ENCODE data around the gene RNF146.
"Not testable (repeated sequence)": the region's sequence is repeated elsewhere in the genome, so short reads cannot be mapped to it uniquely, and the experiment has no call there.

GRCh38 chr6:127331256-127331655 lies 64.6 kb downstream of the RNF146 start:
- TF ChIP-seq CTCF, POLR2A (IDR thresholded peaks at IDR 0.05): not testable (repeated sequence)
